HepG2 (cell line): Measurements from ENCODE around the gene SHROOM1. TPM values are rescaled to one million over a fixed set of nuclear protein-coding genes. Genes with fewer than 3 reads are reported as not detected.
A peak's percentile ranks its signal among the peaks of the same experiment; 100 is the strongest.

Experiments
- ATF7 ChIP-seq, 2 experiments: fragments of 450-650 bp in 1 of 2; sonication (generic) in 1 of 2; formaldehyde crosslinking in 1 of 2; IDR thresholded peaks; 2 replicates each; pipeline versions ENCODE4 v1.4.0 to v1.6.1; 2016 to 2020; ENCODE audit warnings: antibody characterized with exemption in 1 of 2, mild to moderate bottlenecking in 1 of 2, missing genetic modification reagents in 1 of 2
- ESRRA ChIP-seq: sonication (generic); formaldehyde crosslinking; IDR thresholded peaks from 2 replicates; pipeline ENCODE4 v1.5.1; 2020; ENCODE audit warnings: mild to moderate bottlenecking, low read depth, missing genetic modification reagents
- GMEB2 ChIP-seq: IDR thresholded peaks from 2 replicates; pipeline ENCODE4 v1.6.1; 2016; ENCODE audit warnings: missing biosample characterization, missing genetic modification reagents, low read depth
- HMGXB4 ChIP-seq, 2 experiments: sonication (generic) in 1 of 2; formaldehyde crosslinking in 1 of 2; IDR thresholded peaks; 2 replicates each; pipeline versions ENCODE4 v1.4.0 to v1.6.1; 2018 to 2020; ENCODE audit warnings: missing genetic modification reagents in 2 of 2, borderline replicate concordance in 1 of 2, low read depth in 1 of 2, mild to moderate bottlenecking in 1 of 2, missing biosample characterization in 1 of 2
- HOMEZ ChIP-seq: IDR thresholded peaks from 2 replicates; pipeline ENCODE4 v1.6.1; 2016; ENCODE audit warnings: low read depth
- KDM3A ChIP-seq: IDR thresholded peaks from 2 replicates; pipeline ENCODE4 v1.6.1; 2018; ENCODE audit warnings: low read depth, missing compliant biosample characterization
- KLF16 ChIP-seq, 2 experiments: sonication (generic) in 1 of 2; formaldehyde crosslinking in 1 of 2; IDR thresholded peaks; 2 replicates each; pipeline versions ENCODE4 v1.6.1 to v1.8.0; 2016 to 2023; ENCODE audit warnings: missing genetic modification reagents in 2 of 2, missing compliant biosample characterization in 1 of 2
- MED13 ChIP-seq: sonication (generic); formaldehyde crosslinking; IDR thresholded peaks from 2 replicates; pipeline ENCODE4 v1.5.0; 2020; ENCODE audit warnings: missing genetic modification reagents
- MTF1 ChIP-seq: sonication (generic); formaldehyde crosslinking; IDR thresholded peaks from 2 replicates; pipeline ENCODE4 v1.5.0; 2020; ENCODE audit warnings: missing genetic modification reagents
- POLR2A ChIP-seq, 2 experiments: IDR thresholded peaks; 2 replicates each; pipeline ENCODE4 v1.6.1; 2011; ENCODE audit warnings: low read depth in 2 of 2, low read length in 2 of 2, mild to moderate bottlenecking in 1 of 2, moderate library complexity in 1 of 2; ENCODE audit not compliant: insufficient read depth in 1 of 2
- RBM22 ChIP-seq: fragments of 200-400 bp; formaldehyde crosslinking; optimal IDR thresholded peaks from 2 replicates; pipeline ENCODE3; 2017; ENCODE audit warnings: mild to moderate bottlenecking, low read length, moderate library complexity
- SAP130 ChIP-seq: IDR thresholded peaks from 2 replicates; pipeline ENCODE4 v1.6.1; 2016; ENCODE audit warnings: low read depth
- SMARCE1 ChIP-seq: fragments of 450-650 bp; IDR thresholded peaks from 2 replicates; pipeline ENCODE4 v1.6.1; 2017; ENCODE audit warnings: borderline replicate concordance
- SRSF4 ChIP-seq: fragments of 200-400 bp; formaldehyde crosslinking; IDR thresholded peaks from one replicate; pipeline ENCODE4 v1.6.1; 2018; ENCODE audit warnings: mild to moderate bottlenecking, low read depth, low read length, moderate library complexity; ENCODE audit not compliant: poor library complexity, severe bottlenecking
- STAG1 ChIP-seq: sonication (generic); formaldehyde crosslinking; IDR thresholded peaks from 2 replicates; pipeline ENCODE4 v1.4.0; 2020; ENCODE audit warnings: missing genetic modification reagents
- TIGD3 ChIP-seq: sonication (generic); formaldehyde crosslinking; IDR thresholded peaks from 2 replicates; pipeline ENCODE4 v1.5.1; 2020; ENCODE audit warnings: mild to moderate bottlenecking, missing genetic modification reagents, borderline replicate concordance
- XBP1 ChIP-seq: sonication (generic); formaldehyde crosslinking; IDR thresholded peaks from 2 replicates; pipeline ENCODE4 v1.5.0; 2020; ENCODE audit warnings: missing genetic modification reagents
- ZBTB38 ChIP-seq: sonication (generic); formaldehyde crosslinking; IDR thresholded peaks from 2 replicates; pipeline ENCODE4 v1.5.1; 2020; ENCODE audit warnings: mild to moderate bottlenecking, missing genetic modification reagents
- ZFAT ChIP-seq: sonication (generic); formaldehyde crosslinking; conservative IDR thresholded peaks from 2 replicates; pipeline ENCODE4 v1.8.1; 2023; ENCODE audit warnings: missing genetic modification reagents, inconsistent platforms
- ZFP36L1 ChIP-seq: sonication (generic); formaldehyde crosslinking; IDR thresholded peaks from 2 replicates; pipeline ENCODE4 v1.8.0; 2022; ENCODE audit warnings: mild to moderate bottlenecking, missing genetic modification reagents, moderate library complexity
- ZNF3 ChIP-seq: IDR thresholded peaks from 2 replicates; pipeline ENCODE4 v1.7.0; 2017; ENCODE audit warnings: inconsistent platforms
- ZNF550 ChIP-seq: sonication (generic); formaldehyde crosslinking; IDR thresholded peaks from 2 replicates; pipeline ENCODE4 v1.4.0; 2020; ENCODE audit warnings: mild to moderate bottlenecking, missing genetic modification reagents, borderline replicate concordance
- ZNF674 ChIP-seq: sonication (generic); formaldehyde crosslinking; IDR thresholded peaks from 2 replicates; pipeline ENCODE4 v1.5.0; 2020; ENCODE audit warnings: low read depth, mild to moderate bottlenecking, missing genetic modification reagents
- ZNF841 ChIP-seq: sonication (generic); formaldehyde crosslinking; IDR thresholded peaks from 2 replicates; pipeline ENCODE4 v1.8.1; 2023; ENCODE audit warnings: missing genetic modification reagents, borderline replicate concordance
- polyA plus RNA-seq, 8 experiments: library from polyadenylated mRNA; depleted of rRNA in 3 of 8; stranded (reverse) in 7 of 8; unstranded in 1 of 8; fragments of >200 nt; fragmentation: Illumina TruSeq in 4 of 8; extraction: Trizol in 4 of 8; gene quantifications; 2 replicates each; pipeline versions ENCODE4 v1.2.1 to v1.2.3, GENCODE V29; 2011 to 2016; ENCODE audit warnings: low read depth in 4 of 8, missing spikeins in 1 of 8, mixed read lengths in 1 of 8; ENCODE audit not compliant: insufficient read depth in 1 of 8
- total RNA-seq, 5 experiments: library from RNA; depleted of rRNA; stranded (reverse); fragments of >200 nt; fragmentation: Illumina TruSeq; extraction: Trizol; gene quantifications; 2 replicates each; pipeline ENCODE4 v1.2.3, GENCODE V29; 2016; ENCODE audit warnings: low read depth in 1 of 5

The SHROOM1 gene
- total and polyA plus RNA-seq, 2 of the 13 experiments (the other 11 are each of a cell fraction or from before 2014, with no cell fraction given) = 18.2 to 25.7 TPM

- TF ChIP-seq TIGD3 (CRISPR knock-in tag) (0 out of 2 replicates have a peak, but pooled peaks have one; percentile 20), ZNF841 (no peak), HMGXB4 (CRISPR knock-in tag; IDR thresholded peaks at IDR 0.05; ENCODE audit: borderline replicate concordance in 1 of 2, low read depth in 1 of 2) (peak; percentile 82; a peak in 3 of 4 replicates), ZFP36L1 (CRISPR knock-in tag) (no peak), SRSF4 (no peak), POLR2A (IDR thresholded peaks at IDR 0.05; ENCODE audit: insufficient read depth in 1 of 2, low read depth in 2 of 2, low read length in 2 of 2) (peak; percentile 90 to 95), GMEB2 (no peak), STAG1 (CRISPR knock-in tag) (peak; percentile 84), ESRRA (CRISPR knock-in tag) (no peak; the same call in 1 of the 2 replicates), RBM22 (no peak), XBP1 (CRISPR knock-in tag) (no peak; the same call in 1 of the 2 replicates), SMARCE1 (no peak), ZNF550 (CRISPR knock-in tag) (no peak), KDM3A (CRISPR knock-in tag) (no peak; the same call in 1 of the 2 replicates), MTF1 (CRISPR knock-in tag) (no peak), ATF7 (IDR thresholded peaks at IDR 0.05) (peak; percentile 83), ATF7 (CRISPR knock-in tag; IDR thresholded peaks at IDR 0.05) (peak; percentile 56; the same call in 1 of the 2 replicates), ZNF674 (0 out of 2 replicates have a peak, but pooled peaks have one; percentile 63), ZBTB38 (CRISPR knock-in tag) (no peak; the same call in 1 of the 2 replicates), SAP130 (peak; percentile 93), KLF16 (CRISPR knock-in tag; IDR thresholded peaks at IDR 0.05) (peak in 1 of 2 experiments; percentile 60; a peak in 1 of 4 replicates), MED13 (0 out of 2 replicates have a peak, but pooled peaks have one; percentile 68), ZFAT (CRISPR knock-in tag) (no peak), ZNF3 (CRISPR knock-in tag) (no peak), HOMEZ (CRISPR knock-in tag) (peak; percentile 67; the same call in 1 of the 2 replicates)
Measured at GRCh38 chr5:132866342-132867045, 36.0 kb upstream of the SHROOM1 start, which contains the start of the genes GDF9 and UQCRQ (continued).
